Loucy (cell line): ENCODE measurements around the gene NSUN6.

Experiments used
- EZH2phosphoT487 ChIP-seq: fragments of 200-600 bp; IDR thresholded peaks from 2 replicates; pipeline ENCODE4 v1.6.1; 2018; ENCODE audit warnings: antibody characterized with exemption, mild to moderate bottlenecking, moderate library complexity, borderline replicate concordance
- TF ChIP-seq, protein P1 (sequence below): fragments of 200-600 bp; sonication (generic); conservative IDR thresholded peaks from 2 replicates; pipeline ENCODE4 v1.5.1; 2014; ENCODE audit warnings: mild to moderate bottlenecking, antibody characterized with exemption, low read length

DNA sequence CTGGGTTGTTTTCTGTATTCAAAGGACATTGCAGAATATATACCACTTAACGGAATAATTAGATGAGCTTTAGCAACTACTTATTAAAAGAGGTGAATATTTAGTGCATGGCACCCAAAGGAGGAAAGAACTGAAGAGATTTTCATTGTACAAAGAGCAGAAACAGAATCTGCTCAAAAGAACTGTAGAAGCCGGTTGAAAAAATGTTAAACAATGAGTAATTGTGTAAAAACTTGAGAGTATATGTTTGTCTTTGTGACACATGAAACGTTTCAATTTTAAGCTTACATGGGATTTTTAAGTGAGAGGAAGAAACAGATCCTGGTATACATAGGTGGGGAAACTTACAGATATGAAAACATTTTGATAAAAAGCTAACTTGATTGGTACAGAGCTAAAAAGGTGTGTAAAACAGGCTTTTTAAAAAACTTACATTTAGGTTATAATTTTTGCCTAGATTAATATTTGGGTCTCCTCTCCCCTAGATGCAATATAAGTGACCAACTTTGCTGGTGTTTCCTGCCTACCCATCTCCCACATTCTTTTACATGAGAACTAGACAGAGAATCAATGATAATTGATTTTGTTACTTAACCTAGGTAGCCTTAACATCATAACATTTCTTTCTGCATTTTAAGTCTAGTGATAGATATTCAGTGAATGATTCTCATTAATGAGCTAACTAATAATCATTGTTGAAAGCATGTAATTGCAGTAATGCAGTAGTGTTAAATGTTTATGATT is 14.6 kb upstream of the NSUN6 start:
- TF ChIP-seq, protein P1, sequence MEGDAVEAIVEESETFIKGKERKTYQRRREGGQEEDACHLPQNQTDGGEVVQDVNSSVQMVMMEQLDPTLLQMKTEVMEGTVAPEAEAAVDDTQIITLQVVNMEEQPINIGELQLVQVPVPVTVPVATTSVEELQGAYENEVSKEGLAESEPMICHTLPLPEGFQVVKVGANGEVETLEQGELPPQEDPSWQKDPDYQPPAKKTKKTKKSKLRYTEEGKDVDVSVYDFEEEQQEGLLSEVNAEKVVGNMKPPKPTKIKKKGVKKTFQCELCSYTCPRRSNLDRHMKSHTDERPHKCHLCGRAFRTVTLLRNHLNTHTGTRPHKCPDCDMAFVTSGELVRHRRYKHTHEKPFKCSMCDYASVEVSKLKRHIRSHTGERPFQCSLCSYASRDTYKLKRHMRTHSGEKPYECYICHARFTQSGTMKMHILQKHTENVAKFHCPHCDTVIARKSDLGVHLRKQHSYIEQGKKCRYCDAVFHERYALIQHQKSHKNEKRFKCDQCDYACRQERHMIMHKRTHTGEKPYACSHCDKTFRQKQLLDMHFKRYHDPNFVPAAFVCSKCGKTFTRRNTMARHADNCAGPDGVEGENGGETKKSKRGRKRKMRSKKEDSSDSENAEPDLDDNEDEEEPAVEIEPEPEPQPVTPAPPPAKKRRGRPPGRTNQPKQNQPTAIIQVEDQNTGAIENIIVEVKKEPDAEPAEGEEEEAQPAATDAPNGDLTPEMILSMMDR: no peak
- no peak for TF ChIP-seq EZH2phosphoT487
